ENCODE data around the gene NEO1. TPM values are rescaled to one million over a fixed set of nuclear protein-coding genes. Genes with fewer than 3 reads are reported as not detected.

Gene NEO1
- total RNA-seq, 1 experiment from 2014 or later: 12.4 TPM

GRCh38 chr15:73330206-73331051, 278.2 kb downstream of the NEO1 start:
- intact Hi-C loops (cut with micrococcal nuclease; ENCODE audit: unreplicated experiment): no loop called here
- ChIA-PET POLR2A (no interaction called here), CTCF (no interaction called here)
- Histone ChIP-seq H3K4me3 (ENCODE audit: low read depth, low read length) (no peak overlapping the region), H3K4me1 (no peaks in the 10 kb centered on the region), H3K9me3 (no peaks in the 10 kb centered on the region), H3K27me3 (replicated peaks; ENCODE audit: control insufficient read depth, insufficient read depth, low read length) (no peaks in the 10 kb centered on the region), H3K36me3 (ENCODE audit: control insufficient read depth, insufficient read depth, low read length) (no peaks in the 10 kb centered on the region)
- no TSS peak for BruUV-seq (replicated peaks)
- no peak for TF ChIP-seq CTCF (IDR thresholded peaks at IDR 0.05; ENCODE audit: insufficient read depth in 1 of 2, low read depth in 1 of 2, low read length in 1 of 2, severe bottlenecking in 1 of 2, unreplicated experiment in 1 of 2)
- H3K27ac Mint-ChIP-seq (ENCODE audit: unreplicated experiment): no peak overlapping the region
- no peaks in the 10 kb centered on the region for H3K9me3 Mint-ChIP-seq (ENCODE audit: unreplicated experiment)
- H3K4me1 Mint-ChIP-seq (ENCODE audit: low read depth, unreplicated experiment): no peaks in the 10 kb centered on the region
- H3K4me3 Mint-ChIP-seq (ENCODE audit: unreplicated experiment): no peak overlapping the region
- no peak for DNase-seq
- H3K36me3 Mint-ChIP-seq (ENCODE audit: insufficient read depth, unreplicated experiment): no peaks in the 10 kb centered on the region
- H3K27me3 Mint-ChIP-seq (ENCODE audit: insufficient read depth, unreplicated experiment): no peaks in the 10 kb centered on the region

- TF ChIP-seq CTCF (IDR thresholded peaks at IDR 0.05; ENCODE audit: insufficient read depth in 1 of 2, low read depth in 1 of 2, low read length in 1 of 2, severe bottlenecking in 1 of 2, unreplicated experiment in 1 of 2): no peak
These were observed 279.2 kb downstream of the NEO1 start for GRCh38 chr15:73331501-73331900.

GRCh38 chr15:73331991-73332925, 280.0 kb downstream of the NEO1 start:
- ChIA-PET CTCF (no interaction called here), POLR2A (no interaction called here)
- H3K9me3 Mint-ChIP-seq (ENCODE audit: unreplicated experiment): no peaks in the 10 kb centered on the region
- H3K27ac Mint-ChIP-seq (ENCODE audit: unreplicated experiment): no peak overlapping the region
- TF ChIP-seq CTCF (IDR thresholded peaks at IDR 0.05; ENCODE audit: insufficient read depth in 1 of 2, low read depth in 1 of 2, low read length in 1 of 2, severe bottlenecking in 1 of 2, unreplicated experiment in 1 of 2): no peak
- H3K36me3 Mint-ChIP-seq (ENCODE audit: insufficient read depth, unreplicated experiment): no peaks in the 10 kb centered on the region
- no TSS peak for BruUV-seq (replicated peaks)
- H3K9me3 ChIP-seq: no peaks in the 10 kb centered on the region
- peaks cover 1% of the 10 kb centered on the region; the same call in 1 of the 2 replicates for H3K27me3 ChIP-seq (replicated peaks; ENCODE audit: control insufficient read depth, insufficient read depth, low read length)
- intact Hi-C loops (cut with micrococcal nuclease; ENCODE audit: unreplicated experiment): no loop called here
- H3K4me1 ChIP-seq: no peaks in the 10 kb centered on the region
- H3K4me3 ChIP-seq (ENCODE audit: low read depth, low read length): no peak overlapping the region
- no peak for DNase-seq
- H3K4me3 Mint-ChIP-seq (ENCODE audit: unreplicated experiment): no peak overlapping the region
- H3K36me3 ChIP-seq (ENCODE audit: control insufficient read depth, insufficient read depth, low read length): no peaks in the 10 kb centered on the region
- peaks cover 7% of the 10 kb centered on the region for H3K27me3 Mint-ChIP-seq (ENCODE audit: insufficient read depth, unreplicated experiment)
- no peaks in the 10 kb centered on the region for H3K4me1 Mint-ChIP-seq (ENCODE audit: low read depth, unreplicated experiment)

More at GRCh38 chr15:73331501-73331900, 279.2 kb downstream of the NEO1 start:
- no peaks in the 10 kb centered on the region for H3K9me3 ChIP-seq
- no peaks in the 10 kb centered on the region for H3K9me3 Mint-ChIP-seq (ENCODE audit: unreplicated experiment)
- intact Hi-C loops (cut with micrococcal nuclease; ENCODE audit: unreplicated experiment): no loop called here
- H3K36me3 ChIP-seq (ENCODE audit: control insufficient read depth, insufficient read depth, low read length): no peaks in the 10 kb centered on the region
- H3K4me3 ChIP-seq (ENCODE audit: low read depth, low read length): no peak overlapping the region
- no peaks in the 10 kb centered on the region for H3K4me1 Mint-ChIP-seq (ENCODE audit: low read depth, unreplicated experiment)
- H3K36me3 Mint-ChIP-seq (ENCODE audit: insufficient read depth, unreplicated experiment): no peaks in the 10 kb centered on the region
- no peak overlapping the region for H3K27ac Mint-ChIP-seq (ENCODE audit: unreplicated experiment)
- CTCF ChIA-PET: no interaction called here
- no TSS peak for BruUV-seq (replicated peaks)
- peaks cover 1% of the 10 kb centered on the region; the same call in 1 of the 2 replicates for H3K27me3 ChIP-seq (replicated peaks; ENCODE audit: control insufficient read depth, insufficient read depth, low read length)
- POLR2A ChIA-PET: no interaction called here
- no peak overlapping the region for H3K4me3 Mint-ChIP-seq (ENCODE audit: unreplicated experiment)
- DNase-seq: no peak
- H3K4me1 ChIP-seq: no peaks in the 10 kb centered on the region
- no peaks in the 10 kb centered on the region for H3K27me3 Mint-ChIP-seq (ENCODE audit: insufficient read depth, unreplicated experiment)
